ENCODE measurements around the gene SRCIN1.
A peak's percentile ranks its signal among the peaks of the same experiment; 100 is the strongest.

Gene SRCIN1

GRCh38 chr17:38582069-38582468 is 23.7 kb downstream of the SRCIN1 start:
- no peak for TF ChIP-seq RARB (CRISPR knock-in tag; IDR thresholded peaks at IDR 0.05)
- no peak for TF ChIP-seq ESRRG (CRISPR knock-in tag; IDR thresholded peaks at IDR 0.05)
- TF ChIP-seq ZNF8 (CRISPR knock-in tag; IDR thresholded peaks at IDR 0.05) = no peak
- no peak for TF ChIP-seq ISL1 (CRISPR knock-in tag; IDR thresholded peaks at IDR 0.05)
- no peak for TF ChIP-seq ZC3H10 (CRISPR knock-in tag; IDR thresholded peaks at IDR 0.05)
- TF ChIP-seq ARNTL (CRISPR knock-in tag; IDR thresholded peaks at IDR 0.05; ENCODE audit: borderline replicate concordance, low read depth) = no peak
- TF ChIP-seq POU6F1 (CRISPR knock-in tag; IDR thresholded peaks at IDR 0.05; ENCODE audit: borderline replicate concordance, low read depth) = no peak
- no peak for TF ChIP-seq OSR1 (CRISPR knock-in tag; IDR thresholded peaks at IDR 0.05)
- no peak for TF ChIP-seq ZNF565 (CRISPR knock-in tag; conservative IDR thresholded peaks at IDR 0.05; ENCODE audit: low read depth)
- no peak for TF ChIP-seq TSHZ2 (CRISPR knock-in tag; IDR thresholded peaks at IDR 0.05)
- TF ChIP-seq SNAI2 (CRISPR knock-in tag; IDR thresholded peaks at IDR 0.05) = no peak
- no peak for TF ChIP-seq ZFP30 (CRISPR knock-in tag; IDR thresholded peaks at IDR 0.05)
- TF ChIP-seq PATZ1 (CRISPR knock-in tag; IDR thresholded peaks at IDR 0.05; ENCODE audit: borderline replicate concordance) = no peak
- no peak for TF ChIP-seq ZNF70 (CRISPR knock-in tag; IDR thresholded peaks at IDR 0.05)
- no peak for TF ChIP-seq CSDC2 (CRISPR knock-in tag; IDR thresholded peaks at IDR 0.05)
- no peak for TF ChIP-seq GLIS3 (CRISPR knock-in tag; IDR thresholded peaks at IDR 0.05)
- no peak for TF ChIP-seq ZFP3 (CRISPR knock-in tag; IDR thresholded peaks at IDR 0.05)
- ATAC-seq = no peak

GRCh38 chr17:38579934-38580333 is 25.8 kb downstream of the SRCIN1 start:
- peak; percentile 78 for ATAC-seq
- TF ChIP-seq ZFP30 (CRISPR knock-in tag; IDR thresholded peaks at IDR 0.05) (no peak), BACH2 (CRISPR knock-in tag; IDR thresholded peaks at IDR 0.05; ENCODE audit: borderline replicate concordance) (no peak), TCF4 (CRISPR knock-in tag; IDR thresholded peaks at IDR 0.05; ENCODE audit: borderline replicate concordance) (no peak), PATZ1 (CRISPR knock-in tag; IDR thresholded peaks at IDR 0.05; ENCODE audit: borderline replicate concordance) (no peak), TSHZ2 (CRISPR knock-in tag; IDR thresholded peaks at IDR 0.05) (no peak), SNAI2 (CRISPR knock-in tag; IDR thresholded peaks at IDR 0.05) (no peak), ZC3H10 (CRISPR knock-in tag; IDR thresholded peaks at IDR 0.05) (no peak), POU6F1 (CRISPR knock-in tag; IDR thresholded peaks at IDR 0.05; ENCODE audit: borderline replicate concordance, low read depth) (no peak), ESRRG (CRISPR knock-in tag; IDR thresholded peaks at IDR 0.05) (no peak), TOX (CRISPR knock-in tag; IDR thresholded peaks at IDR 0.05; ENCODE audit: borderline replicate concordance) (no peak), OSR1 (CRISPR knock-in tag; IDR thresholded peaks at IDR 0.05) (no peak), GLIS3 (CRISPR knock-in tag; IDR thresholded peaks at IDR 0.05) (no peak)

All from SK-N-SH treated with all-trans-retinoic acid at 6 μM for 48 hours (cell line).